HG02973 (cell line): Measurements from ENCODE around the gene MBP.

Source experiments
- ATAC-seq: cut with Tn5 transposase; IDR thresholded peaks from one replicate; pipeline ENCODE4 v1.9.1; 2021; ENCODE audit warnings: moderate library complexity; ENCODE audit not compliant: unreplicated experiment

The MBP gene

DNA sequence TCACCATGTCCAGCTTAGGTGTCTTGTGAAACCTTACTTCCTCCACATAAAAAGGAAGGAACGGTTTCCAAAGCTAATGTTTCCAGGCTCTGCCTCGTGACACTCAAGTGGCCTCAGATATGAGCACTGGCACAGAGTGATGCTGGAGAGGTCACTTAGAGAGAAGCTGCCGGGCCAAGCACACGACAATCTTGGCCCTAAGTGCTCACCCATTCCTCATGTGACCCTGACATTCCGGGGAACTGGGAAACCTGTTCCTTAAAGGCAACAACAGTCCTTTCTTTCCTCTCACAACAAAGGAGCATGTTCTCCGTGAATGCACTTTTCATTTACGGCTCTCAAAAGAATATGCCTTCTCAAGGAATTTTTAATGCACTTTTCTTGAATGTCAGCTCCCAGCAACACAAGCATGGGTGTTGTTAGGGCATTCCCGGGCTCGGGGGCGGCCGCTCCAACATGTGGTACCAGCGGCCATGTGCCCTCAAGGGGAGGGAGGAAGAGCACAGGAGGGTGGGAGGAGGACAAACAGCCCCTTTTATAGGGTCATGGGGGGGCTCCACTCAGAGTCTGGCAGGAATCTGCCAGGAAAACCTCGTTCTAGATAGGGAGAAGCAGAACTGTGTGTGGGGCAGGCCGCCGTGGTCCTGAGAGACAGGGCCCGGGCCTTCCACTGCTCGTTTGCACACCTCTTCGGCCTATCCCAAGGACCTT is 118.6 kb downstream of the MBP start:
- ATAC-seq, result no peak

DNA sequence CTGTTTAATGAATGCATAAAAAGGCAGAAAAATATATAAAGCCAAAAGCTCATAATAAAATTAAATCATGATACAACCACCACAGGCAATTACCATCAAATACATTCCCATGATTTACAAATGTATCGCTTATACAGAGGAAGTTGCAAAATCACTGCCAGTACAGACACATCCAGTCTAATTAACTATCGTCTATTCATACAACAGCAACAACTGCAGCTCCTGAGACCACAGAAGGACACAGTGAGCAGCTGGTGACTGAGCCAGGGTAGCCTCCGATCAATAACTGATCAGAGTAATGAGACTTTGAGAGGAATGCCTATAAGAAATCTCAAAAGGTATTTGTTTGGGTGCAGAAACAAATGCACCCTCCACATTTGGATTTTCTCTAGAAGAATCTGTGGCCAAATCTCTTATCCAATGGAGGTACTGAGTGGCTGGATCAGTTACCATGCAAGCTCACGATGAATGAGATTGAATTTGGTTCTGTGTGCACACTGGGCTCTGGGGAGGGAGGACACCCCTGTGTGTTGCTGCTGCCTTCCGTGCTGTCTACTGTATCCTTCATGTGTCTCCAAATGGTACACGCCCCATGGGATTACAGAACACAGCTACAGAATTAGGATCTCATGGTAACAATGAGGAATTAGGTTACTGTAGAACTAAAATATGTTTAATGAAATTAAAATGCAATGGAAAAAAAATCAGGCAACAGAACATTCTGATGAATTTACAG is 119.6 kb downstream of the MBP start:
- ATAC-seq, result no peak

- no peak for ATAC-seq
Measured at GRCh38 chr18:77012120-77012519, 120.5 kb downstream of the MBP start.

- ATAC-seq, result no peak
Measured at GRCh38 chr18:77009675-77010074, 122.9 kb downstream of the MBP start.

- ATAC-seq, result no peak
Measured at GRCh38 chr18:77008576-77009315, 123.8 kb downstream of the MBP start.

DNA sequence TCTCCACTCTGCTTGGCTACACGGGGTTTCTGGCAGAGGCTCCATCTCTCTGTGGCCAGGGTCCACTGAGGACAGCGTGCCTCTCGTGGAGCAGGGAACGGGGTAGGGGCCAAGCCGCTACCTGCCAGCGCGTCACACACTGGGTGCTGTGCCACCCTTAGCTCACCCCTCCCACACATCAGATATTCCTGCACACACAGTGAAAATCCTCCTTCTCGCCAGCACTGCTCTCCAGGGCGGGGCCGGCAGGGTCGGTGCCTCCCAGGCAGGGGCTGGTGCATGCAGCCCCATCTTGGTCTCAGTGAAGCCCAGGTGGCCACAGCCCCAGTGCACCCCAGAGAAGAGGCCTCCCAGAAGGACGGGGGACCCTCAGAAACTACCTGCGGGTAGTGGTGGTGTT is 124.6 kb downstream of the MBP start:
- ATAC-seq, result no peak

DNA sequence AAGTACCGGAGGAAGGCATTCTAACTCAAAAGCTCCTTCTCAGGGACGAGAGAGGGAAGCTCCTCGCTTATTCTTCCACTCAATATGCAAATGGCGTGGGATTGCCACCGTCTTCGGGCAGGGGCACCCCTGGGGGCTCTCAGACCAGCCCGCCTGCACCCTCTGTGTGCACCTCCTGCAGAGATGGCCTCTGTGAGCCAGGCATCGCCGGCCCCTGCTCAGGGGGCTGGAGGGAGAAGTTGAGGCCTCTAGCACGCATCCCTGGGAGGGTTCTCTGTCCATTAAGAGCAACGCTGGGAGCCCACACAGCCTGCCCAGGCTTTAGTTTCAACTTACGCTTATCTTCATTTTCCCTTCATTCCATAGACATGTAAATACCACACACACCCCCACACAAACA is 125.3 kb downstream of the MBP start:
- ATAC-seq, result no peak

GRCh38 chr18:77006305-77007175 is 126.0 kb downstream of the MBP start:
- no peak for ATAC-seq

GRCh38 chr18:77005651-77006195 is 126.9 kb downstream of the MBP start:
- ATAC-seq, result no peak

DNA sequence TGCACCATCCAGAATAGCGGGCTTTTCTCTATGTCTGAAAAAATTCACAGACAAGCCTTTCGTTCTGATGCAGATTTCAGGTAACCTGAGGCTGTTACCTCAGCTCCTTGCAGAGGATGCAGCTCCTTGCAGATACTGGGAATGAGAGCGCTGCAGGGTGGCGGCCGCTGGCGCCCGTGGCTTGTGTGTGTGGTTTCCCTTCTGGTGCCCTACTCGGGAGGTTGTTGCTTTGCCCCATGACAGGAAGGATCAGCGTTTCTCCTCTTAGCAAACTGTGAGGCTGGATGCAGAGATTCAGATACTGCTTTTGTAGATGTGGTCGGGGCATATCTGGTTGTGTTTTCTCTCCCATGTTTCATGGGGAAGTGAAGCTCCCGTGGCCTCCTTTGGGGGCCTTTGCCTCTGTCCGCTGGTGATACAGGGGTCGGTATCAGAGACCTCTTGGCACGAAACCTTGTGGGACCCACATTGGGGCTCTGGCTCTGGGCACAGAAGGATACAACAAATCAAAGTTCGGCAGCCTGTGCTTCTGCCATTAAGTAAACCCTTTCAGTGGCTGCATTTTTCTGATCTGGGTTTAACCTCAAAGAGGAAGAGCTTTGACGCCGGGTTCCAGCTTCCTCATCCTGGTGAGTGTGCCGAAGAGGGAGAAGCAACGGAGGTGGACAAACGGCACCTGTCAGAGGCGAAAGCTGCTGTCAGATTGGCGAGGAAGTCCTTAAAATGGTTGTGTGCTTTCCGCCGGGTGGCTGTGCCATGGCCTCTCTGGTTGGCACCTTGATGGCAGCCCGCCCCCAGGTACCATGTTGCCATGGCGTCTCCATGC is 127.8 kb downstream of the MBP start:
- no peak for ATAC-seq

DNA sequence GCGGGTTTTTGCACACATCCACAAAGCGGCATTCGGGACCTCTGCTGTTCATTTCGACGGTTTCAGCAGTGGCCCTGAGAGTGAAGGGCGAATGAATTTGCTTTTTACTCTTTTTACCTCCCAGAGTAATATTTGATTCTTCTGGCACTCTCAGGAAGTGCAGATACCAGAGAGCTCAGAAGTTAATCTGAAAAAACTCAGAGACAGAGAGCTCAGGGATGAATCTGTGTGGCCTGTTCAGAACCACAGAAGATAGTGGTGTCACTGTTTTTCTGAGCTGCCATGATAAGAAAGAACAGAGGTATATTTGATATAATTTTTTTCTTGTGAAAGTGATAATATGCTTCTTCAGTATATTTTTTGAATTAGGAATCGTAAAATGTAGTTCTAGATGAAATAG is 129.3 kb downstream of the MBP start:
- no peak for ATAC-seq

DNA sequence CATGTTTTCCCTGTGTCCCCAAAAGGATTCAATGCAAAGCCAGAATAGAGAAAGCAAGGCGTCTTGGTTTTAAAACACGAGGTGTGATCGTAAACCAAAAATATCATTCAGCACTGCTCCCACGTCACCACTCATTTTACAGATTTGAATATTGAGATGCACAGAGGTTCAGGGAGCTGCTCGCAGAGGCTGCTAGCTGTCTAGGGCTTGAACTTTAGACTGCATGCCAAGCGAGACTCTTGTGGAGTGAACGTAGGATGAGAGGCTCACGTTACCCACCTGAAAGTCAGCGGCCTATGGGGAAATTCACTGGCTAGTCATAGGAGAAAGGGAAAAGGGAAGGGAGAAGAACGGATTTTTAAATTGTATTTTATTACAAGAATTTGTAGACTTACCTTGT is 130.1 kb downstream of the MBP start:
- no peak for ATAC-seq

GRCh38 chr18:77001979-77002378 is 130.6 kb downstream of the MBP start:
- ATAC-seq, result no peak

- ATAC-seq, result no peak
Measured at GRCh38 chr18:77001041-77001440, 131.5 kb downstream of the MBP start.

- ATAC-seq, result no peak
Measured at GRCh38 chr18:77000527-77000926, 132.1 kb downstream of the MBP start.

DNA sequence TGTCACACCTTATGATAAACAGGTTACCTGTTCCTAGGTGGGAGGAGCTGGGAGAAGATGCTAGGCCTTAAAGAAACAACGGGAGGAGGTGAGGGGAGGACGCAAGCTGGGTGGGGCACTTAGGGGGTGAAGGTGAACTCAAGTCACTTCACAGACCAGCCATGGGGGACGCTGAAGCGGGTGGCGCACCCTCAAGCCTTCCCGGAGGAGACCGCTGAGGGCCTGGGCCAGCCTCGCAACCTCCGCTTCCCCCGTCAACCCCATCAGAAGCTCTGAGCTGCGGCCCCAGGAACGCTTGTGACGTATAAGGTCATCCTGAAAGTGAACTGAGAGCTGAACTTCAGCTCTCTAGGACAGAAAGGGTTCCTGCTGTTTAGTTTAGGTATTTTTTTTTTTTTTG is 133.5 kb downstream of the MBP start:
- no peak for ATAC-seq

DNA sequence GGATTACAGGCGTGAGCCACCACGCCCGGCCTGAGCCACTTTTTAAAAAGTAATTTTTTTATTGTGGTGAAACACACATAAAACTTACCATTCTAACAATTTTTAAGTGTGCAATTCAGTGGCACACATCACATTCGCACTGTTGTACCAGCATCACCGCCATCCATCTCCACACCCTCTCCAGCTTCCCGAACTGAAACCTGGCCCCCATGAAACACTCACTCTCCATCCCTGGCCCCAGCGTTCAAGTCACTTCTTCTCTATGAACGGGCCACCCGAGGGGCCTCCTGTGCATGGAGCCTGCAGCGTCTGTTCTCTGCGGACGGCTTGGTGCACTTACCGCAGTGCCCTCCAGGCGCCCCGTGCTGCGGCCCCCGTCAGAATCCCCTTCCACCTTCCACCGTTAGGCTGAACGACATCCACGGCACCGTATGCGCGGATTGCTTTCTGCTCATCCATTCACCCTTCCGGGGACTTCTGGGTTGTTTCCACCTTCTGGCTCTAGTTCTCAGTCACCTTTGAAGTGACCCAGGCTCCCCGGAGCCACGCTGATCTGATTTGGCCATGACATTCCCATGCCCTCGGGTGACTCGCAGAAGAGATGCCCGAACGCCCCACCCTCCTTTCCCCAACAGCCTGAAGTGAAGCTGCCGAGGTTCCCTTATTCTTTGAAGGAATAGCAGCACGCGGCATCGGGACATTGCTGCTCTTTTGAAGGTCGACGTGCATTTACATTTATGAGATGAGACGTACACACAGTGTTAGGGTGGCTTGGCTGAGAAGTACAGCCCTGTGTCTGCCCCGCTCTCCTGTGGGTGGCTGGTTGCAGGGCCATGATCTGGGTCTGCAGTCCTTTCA is 134.4 kb downstream of the MBP start:
- no peak for ATAC-seq

DNA sequence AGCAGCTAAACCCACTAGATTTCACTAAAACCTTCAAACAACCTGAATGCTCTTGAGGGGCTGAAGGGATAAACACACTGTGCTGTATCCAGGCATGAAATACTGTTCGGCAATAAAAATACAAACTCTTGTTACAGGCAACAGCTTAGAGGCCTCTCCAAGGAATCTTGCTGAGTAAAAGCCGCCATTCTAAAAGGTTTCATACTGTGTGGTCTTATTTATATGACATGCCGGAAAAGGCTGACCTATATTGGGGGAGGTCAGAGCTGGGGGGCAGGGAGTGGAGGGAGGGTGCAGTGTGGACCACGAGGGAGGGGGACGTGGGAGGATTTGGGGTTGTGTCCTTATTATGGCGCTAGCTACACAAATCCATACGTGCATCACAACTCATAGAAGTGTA is 136.2 kb downstream of the MBP start:
- ATAC-seq, result no peak

DNA sequence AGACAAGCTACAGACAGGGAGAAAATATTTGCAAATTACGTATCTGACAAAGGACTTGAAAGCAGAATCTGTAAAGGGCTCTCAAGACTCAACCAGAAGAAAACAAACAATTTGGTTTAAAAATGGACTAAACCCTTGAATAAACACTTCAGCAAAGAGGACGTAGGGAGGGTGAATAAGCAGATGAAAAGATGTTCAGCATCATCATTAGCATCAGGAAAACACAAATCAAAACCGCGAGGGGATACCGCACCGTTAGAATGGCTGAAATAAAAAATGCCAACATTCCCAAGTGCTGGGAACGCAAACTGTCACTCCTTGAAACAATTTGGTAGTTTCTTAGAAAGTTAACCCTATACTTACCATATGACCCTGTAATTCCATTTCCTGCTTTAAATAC is 136.7 kb downstream of the MBP start:
- no peak for ATAC-seq
